Activated CD4-positive, CD25-positive, alpha-beta regulatory T cell treated with anti-CD3 and anti-CD28 coated beads, Interleukin-2, amount 50 U/mL, for 16 hours (primary cell): Measurements from ENCODE around the gene RNU11.
A peak's percentile ranks its signal among the peaks of the same experiment; 100 is the strongest.
"Not testable (repeated sequence)": the region's sequence is repeated elsewhere in the genome, so short reads cannot be mapped to it uniquely, and the experiment has no call there.

ENCODE experiments used
- DNase-seq: peaks from one replicate; pipeline ENCODE4 v3.0.0-alpha.2; 2020; ENCODE audit warnings: low read depth, low spot score

The RNU11 gene

GRCh38 chr1:28663871-28664470 is 15.6 kb downstream of the RNU11 start:
- no peak for DNase-seq

- DNase-seq, result no peak
Observed at GRCh38 chr1:28666806-28667205, 18.4 kb downstream of the RNU11 start.

- DNase-seq, result peak; percentile 68
Observed at GRCh38 chr1:28668191-28668955, 20.0 kb downstream of the RNU11 start, which contains the start of gene GMEB1. Gene GMEB1, plus strand, starts transcription at chr1:28668784. Its CDS starts 14,829 bp downstream, at chr1:28683613.

GRCh38 chr1:28668956-28669723 is 20.7 kb downstream of the RNU11 start:
- DNase-seq, result peak; percentile 11

- no peak for DNase-seq
Observed at GRCh38 chr1:28671254-28671780, 22.9 kb downstream of the RNU11 start.

GRCh38 chr1:28672971-28673370 is 24.6 kb downstream of the RNU11 start:
- not testable (repeated sequence) for DNase-seq

GRCh38 chr1:28675924-28676257 is 27.5 kb downstream of the RNU11 start:
- no peak for DNase-seq

GRCh38 chr1:28680151-28680550 is 31.8 kb downstream of the RNU11 start:
- no peak for DNase-seq

- no peak for DNase-seq
Observed at GRCh38 chr1:28682840-28683239, 34.4 kb downstream of the RNU11 start.

GRCh38 chr1:28684937-28685336 is 36.5 kb downstream of the RNU11 start:
- no peak for DNase-seq

GRCh38 chr1:28691627-28692026 is 43.2 kb downstream of the RNU11 start:
- not testable (repeated sequence) for DNase-seq
